Measurements from ENCODE around the gene PLPP4.

Gene PLPP4

GRCh38 chr10:120527691-120528090 is 70.7 kb downstream of the PLPP4 start:
- DNase-seq, result no peak

GRCh38 chr10:120530699-120531098 is 73.7 kb downstream of the PLPP4 start:
- no peak for DNase-seq

DNA sequence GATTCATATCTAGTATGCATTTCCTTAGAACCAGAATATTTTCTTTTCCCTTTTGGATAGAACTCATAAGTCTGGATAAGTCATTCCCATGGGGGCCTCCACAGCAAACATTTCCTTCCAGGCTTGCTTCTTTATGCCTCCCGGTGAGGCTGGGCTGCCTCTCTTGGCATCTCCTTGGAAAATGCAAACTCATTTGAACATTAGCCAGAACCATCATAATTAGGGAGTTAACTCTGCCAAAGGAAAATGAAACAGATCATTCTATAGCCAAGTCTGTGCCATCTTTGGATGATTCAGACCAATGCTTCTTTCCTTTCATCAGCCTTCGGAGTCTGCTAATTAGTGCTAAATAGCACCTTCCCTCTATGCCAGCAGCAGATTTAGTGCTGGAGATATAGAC is 81.1 kb downstream of the PLPP4 start:
- no peak for DNase-seq

DNA sequence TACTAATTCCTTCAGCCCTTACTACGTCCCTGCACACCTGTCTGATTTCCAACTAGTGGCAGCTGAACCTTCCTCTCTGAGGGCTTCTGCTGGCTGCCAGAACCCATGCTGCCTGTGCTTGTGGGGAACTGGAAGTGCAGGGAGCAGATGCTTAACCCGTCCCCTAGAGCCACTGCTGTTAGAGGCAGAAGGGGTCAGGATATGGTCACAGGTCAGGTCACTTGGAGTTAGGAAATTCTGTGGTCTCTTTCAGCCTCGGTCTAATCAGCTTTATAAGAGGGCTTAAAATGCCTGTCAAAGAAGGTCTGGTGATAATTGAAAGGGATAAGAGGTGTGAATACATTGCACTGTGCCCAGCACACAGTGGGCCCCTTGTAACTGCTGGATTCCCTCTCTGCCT is 82.0 kb downstream of the PLPP4 start:
- no peak for DNase-seq

DNA sequence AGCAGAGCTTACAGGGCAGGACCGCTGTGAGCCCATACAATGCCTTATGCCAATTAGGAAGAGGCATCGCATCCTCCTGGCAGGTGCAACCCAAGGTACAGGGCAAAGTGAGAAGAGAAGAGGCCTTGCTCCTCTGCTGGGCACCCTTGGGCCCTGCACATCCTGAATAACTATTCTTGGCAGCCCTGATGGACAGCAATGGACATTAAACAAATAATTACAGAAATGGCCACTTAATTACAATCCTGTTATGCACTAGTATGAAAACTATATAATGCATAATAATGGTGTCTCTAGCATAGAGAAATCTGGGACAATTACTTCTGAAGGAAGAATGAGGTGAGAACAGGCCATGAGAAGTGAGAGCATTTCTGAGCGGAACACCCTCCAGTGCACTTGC is 83.5 kb downstream of the PLPP4 start:
- DNase-seq, result no peak

DNA sequence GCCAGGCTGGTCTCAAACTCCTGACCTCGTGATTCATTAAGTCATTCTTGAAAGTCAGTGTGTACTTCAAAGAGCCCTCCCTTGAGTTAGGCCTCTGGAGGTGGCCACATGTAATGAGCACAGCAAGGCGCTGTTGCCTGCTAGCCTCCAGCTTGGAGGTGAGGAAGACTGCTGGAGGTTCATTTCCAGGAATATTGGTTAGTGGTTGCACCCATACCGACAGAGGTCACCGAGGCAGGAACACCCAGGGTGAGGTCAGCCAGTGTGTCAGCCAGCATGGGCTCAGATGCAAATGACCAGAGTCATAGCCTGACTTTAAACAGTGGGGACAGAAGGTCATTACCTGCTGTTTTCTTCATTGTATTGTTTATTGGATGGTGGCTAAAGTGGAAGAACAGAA is 85.0 kb downstream of the PLPP4 start:
- no peak for DNase-seq

DNA sequence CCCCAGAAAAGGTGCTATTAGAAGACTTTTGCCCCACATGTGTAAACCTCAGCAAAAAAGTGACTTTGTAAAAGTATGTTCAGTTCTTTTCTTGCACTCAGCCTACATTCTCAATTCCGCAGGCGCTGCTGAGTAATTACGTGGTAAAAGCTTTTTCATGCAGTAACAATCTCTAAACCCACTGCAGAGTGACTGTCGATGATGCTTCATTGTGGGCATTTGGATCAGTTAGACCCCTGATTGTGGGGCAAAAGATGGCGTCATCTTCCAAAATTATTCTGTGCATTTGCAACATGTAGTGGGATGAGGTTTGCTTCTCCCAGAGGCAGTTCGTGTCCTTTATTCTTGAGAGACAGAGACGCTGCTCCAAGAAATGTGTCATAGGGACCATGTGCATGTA is 85.6 kb downstream of the PLPP4 start:
- DNase-seq, result no peak

GRCh38 chr10:120543291-120543690 is 86.3 kb downstream of the PLPP4 start:
- no peak for DNase-seq

DNA sequence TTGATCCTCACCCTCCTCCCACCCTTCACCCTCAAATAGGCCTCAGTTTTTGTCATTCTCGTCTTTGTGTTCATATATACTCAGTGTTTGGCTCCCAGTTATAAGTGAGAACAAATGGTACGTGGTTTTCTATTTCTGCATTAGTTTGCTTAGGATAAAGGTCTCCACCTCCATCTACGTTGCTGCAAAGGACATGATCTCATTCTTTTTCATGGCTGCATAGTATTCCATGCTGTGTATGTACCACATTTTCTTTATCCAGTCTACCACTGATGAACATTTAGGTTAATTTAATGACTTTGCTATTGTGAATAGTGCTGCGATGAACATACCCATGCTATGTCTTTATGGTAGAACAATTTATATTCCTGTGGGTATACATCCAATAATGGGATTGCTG is 91.2 kb downstream of the PLPP4 start:
- no peak for DNase-seq

GRCh38 chr10:120552262-120552661 is 95.2 kb downstream of the PLPP4 start:
- DNase-seq, result no peak

DNA sequence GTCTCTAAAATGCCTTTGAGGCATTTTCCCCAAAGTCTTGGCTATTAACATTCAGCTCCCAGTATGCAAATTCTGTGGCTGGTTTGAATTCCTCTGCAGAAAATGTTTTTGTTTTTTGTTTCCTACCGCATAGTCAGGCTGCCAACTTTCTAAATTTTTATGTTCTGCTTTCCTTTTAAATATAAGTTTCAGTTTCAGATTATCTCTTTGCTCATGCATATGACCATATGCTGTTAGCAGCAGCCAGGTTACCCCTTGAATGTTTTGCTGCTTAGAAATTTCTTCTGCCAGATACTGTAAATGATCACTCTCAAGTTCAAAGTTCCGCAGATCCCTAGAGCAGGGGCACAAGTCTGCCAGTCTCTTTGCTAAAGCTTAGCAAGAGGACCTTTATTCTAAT is 96.9 kb downstream of the PLPP4 start:
- no peak for DNase-seq

- no peak for DNase-seq
Measured at GRCh38 chr10:120555436-120555835, 98.4 kb downstream of the PLPP4 start.

DNA sequence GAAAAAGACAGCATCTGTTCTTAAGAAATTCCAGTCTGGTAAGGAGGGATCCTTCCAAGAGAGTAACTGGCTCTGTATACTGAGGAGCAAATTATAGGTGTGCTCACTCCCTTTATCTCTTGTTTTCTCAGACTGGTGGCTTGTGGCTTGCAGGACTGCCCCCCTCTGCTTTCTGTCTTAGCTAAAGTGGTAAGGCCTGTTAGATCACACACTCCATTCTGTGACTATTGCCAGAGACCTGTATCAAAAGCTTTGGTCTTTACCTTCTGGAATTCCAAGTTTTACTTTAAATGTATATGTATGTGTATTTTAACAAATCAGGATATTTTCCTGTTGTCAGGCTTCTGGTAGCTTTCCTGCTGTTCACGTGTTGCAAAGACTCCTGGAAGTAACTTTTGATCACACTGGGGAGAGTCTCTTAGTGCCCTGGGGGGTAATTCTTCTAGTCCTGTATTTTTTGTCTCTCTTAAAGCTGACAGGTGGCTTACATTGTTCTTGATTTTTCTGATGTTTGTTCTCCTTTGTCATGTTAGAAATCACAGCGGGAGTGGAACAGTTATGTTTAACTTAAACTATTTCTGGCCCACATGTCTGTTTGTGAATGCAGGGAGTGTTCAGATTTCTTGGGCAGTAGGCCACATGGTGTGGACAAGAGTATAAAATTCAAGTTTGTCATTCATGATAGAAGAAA is 99.0 kb downstream of the PLPP4 start:
- DNase-seq, result no peak

GRCh38 chr10:120557311-120557710 is 100.3 kb downstream of the PLPP4 start:
- no peak for DNase-seq

DNA sequence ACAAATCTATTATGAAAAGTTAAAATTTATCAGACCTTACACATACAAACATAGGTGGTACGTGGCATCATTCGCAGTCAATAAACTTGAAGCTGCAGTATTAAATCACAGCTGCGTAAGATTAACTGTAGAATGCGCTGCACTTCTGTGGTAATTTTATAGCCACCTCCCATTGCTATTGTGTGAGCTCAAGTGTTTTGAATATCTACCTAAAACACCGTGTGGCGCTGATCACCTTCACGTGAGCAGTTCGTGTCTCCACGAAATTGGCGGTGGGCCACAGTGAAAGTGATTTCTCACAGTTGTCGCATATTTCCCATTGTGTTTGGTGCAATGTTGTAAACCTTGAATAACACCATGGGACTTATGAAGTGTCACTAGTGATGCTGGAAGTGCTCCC is 102.8 kb downstream of the PLPP4 start:
- no peak for DNase-seq

DNA sequence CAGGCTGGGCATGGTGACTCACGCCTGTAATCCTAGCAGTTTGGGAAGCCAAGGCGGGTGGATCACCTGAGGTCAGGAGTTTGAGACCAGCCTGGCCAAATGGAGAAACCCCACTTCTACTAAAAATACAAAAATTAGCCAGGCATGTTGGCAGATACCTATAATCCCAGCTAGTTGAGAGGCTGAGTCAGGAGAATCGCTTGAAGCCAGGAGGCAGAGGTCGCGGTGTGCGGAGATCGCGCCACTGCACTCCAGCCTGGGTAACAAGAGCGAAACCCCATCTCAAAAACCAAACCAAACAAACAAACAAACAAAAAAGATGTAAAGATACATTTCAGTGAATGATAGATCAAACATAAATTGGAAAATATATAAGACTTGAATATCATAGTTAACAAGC is 105.9 kb downstream of the PLPP4 start:
- DNase-seq, result no peak

DNA sequence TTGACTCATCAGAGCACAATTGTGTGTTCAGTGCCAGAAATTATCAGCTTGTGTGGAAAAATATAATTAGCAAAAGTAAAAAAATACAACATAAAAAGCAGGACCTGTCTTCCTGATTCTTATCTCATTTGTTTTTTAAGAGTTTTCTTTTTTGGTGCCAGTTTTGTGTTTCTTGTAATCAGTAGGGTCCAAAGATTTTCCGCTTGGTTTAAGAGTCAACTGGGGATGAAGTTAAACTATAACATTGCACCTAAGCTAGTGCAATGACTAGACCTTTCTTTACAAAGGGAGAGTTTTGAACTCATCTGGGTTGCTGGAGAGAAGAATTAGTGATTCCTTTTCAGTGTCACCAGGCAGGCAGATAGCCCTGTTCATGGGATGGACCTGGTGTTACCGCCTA is 113.4 kb downstream of the PLPP4 start:
- no peak for DNase-seq

- DNase-seq, result no peak
Measured at GRCh38 chr10:120571266-120571665, 114.2 kb downstream of the PLPP4 start.

- no peak for DNase-seq
Measured at GRCh38 chr10:120572307-120572706, 115.3 kb downstream of the PLPP4 start.

GRCh38 chr10:120573355-120573754 is 116.3 kb downstream of the PLPP4 start:
- DNase-seq, result no peak

DNA sequence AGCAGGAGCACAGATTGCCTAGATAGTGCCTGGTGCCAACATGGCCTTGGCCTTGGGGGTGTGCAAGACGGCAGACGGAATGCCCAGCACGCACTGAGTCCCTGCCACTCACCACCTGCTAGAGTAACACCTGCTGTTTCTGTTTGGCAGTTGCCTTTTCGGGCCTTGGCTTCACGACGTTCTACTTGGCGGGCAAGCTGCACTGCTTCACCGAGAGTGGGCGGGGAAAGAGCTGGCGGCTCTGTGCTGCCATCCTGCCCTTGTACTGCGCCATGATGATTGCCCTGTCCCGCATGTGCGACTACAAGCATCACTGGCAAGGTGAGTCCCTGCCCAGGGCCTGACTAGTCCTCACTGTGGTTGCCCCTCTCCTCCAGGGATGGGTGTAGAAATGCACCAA is 118.0 kb downstream of the PLPP4 start:
- DNase-seq, result no peak

GRCh38 chr10:120575411-120575810 is 118.4 kb downstream of the PLPP4 start:
- no peak for DNase-seq

GRCh38 chr10:120578134-120578533 is 121.1 kb downstream of the PLPP4 start:
- no peak for DNase-seq

- DNase-seq, result no peak
Measured at GRCh38 chr10:120578890-120579289, 121.9 kb downstream of the PLPP4 start.

Data from fibroblast of skin of right biceps (primary cell).